ENCODE measurements around the gene RPS15. TPM values are rescaled to one million over a fixed set of nuclear protein-coding genes. Genes with fewer than 3 reads are reported as not detected.

Gene RPS15
- total RNA-seq, 1 experiment from 2014 or later = 1,696 TPM

DNA sequence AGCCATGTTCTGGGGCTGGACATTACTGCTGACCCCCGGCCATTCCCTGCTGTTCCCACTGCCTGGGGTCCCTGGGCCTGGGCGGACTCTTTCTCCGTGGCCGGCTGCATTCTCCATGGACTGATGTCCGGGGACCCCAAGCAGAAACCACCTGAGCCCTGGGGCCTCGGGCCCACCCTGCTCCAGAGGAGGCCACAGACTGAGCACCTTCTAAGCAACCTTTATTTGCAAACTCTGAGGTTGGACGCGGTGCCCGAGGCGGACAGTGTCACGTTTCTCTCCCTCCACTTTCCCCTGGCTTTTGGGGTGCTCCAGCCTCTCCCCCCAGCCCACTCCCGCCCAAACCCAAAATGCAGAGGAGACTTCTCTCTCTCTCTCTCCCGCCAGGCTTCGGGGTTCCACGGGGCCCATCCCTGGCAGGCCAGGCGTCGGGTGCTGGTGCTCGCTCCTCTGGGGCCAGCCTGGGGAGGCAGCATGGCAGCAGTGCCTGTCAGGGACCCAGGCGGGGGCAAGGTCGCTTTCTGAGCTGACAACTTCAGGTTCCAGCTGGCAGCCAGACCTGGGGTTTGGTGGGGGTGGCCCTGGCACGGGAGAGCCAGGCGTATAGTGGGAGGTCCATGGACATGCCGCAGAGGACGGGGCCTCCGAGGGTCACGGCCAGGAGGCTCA is 43.2 kb downstream of the RPS15 start:
- Histone ChIP-seq H3K4me3 (ENCODE audit: low read depth, low read length, poor library complexity, severe bottlenecking) (no peak overlapping the region), H3K27me3 (replicated peaks; ENCODE audit: insufficient read depth, low read depth, low read length, poor library complexity) (no peaks in the 10 kb centered on the region), H3K9me3 (ENCODE audit: low read depth, low read length, poor library complexity, severe bottlenecking) (no peaks in the 10 kb centered on the region), H3K27ac (ENCODE audit: low read depth, low read length, poor library complexity, severe bottlenecking) (no peak overlapping the region), H3K4me1 (ENCODE audit: insufficient read depth, low read length, poor library complexity, severe bottlenecking) (peaks cover 4% of the 10 kb centered on the region), H3K36me3 (ENCODE audit: insufficient read depth, low read length, poor library complexity, severe bottlenecking) (peaks cover 4% of the 10 kb centered on the region)
- ChIA-PET CTCF (no interaction called here), POLR2A (ENCODE audit: low non-redundant PET) (no interaction called here)
- no TSS peak for BruUV-seq (replicated peaks)
- intact Hi-C loops (cut with micrococcal nuclease; ENCODE audit: unreplicated experiment) = no loop called here
- TF ChIP-seq CTCF (conservative IDR thresholded peaks at IDR 0.05; ENCODE audit: low read depth, low read length) (no peak), EZH2 (IDR thresholded peaks at IDR 0.05; ENCODE audit: borderline replicate concordance, low read depth, low read length, poor library complexity, severe bottlenecking) (no peak)
- no peak for DNase-seq (ENCODE audit: low spot score)

DNA sequence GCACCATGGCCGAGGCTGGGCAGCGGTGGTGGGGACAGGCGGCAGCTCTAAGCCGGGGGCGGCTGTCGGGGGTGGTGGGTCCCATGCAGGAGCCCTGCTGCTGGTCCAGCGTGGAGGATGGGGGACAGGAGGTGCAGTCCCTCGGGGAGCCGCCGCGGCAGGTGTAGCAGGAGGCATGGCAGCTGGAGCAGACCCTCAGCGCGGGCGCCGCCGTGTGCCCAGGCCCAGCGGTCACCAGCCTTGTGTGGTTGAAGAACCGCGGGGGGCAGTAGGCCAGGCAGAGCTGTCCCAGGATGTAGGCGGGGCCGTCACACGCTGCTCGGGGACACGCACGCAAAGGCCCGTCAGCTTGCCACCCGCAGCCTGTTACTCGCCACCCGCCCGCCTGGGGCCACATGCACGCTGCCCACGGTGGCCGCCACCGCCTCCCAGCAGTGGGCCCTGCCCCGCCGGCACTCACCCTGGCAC is 43.7 kb downstream of the RPS15 start:
- TF ChIP-seq CTCF (conservative IDR thresholded peaks at IDR 0.05; ENCODE audit: low read depth, low read length) (no peak), EZH2 (IDR thresholded peaks at IDR 0.05; ENCODE audit: borderline replicate concordance, low read depth, low read length, poor library complexity, severe bottlenecking) (no peak)
- Histone ChIP-seq H3K27ac (ENCODE audit: low read depth, low read length, poor library complexity, severe bottlenecking) (no peak overlapping the region), H3K27me3 (replicated peaks; ENCODE audit: insufficient read depth, low read depth, low read length, poor library complexity) (no peaks in the 10 kb centered on the region), H3K9me3 (ENCODE audit: low read depth, low read length, poor library complexity, severe bottlenecking) (no peaks in the 10 kb centered on the region), H3K36me3 (ENCODE audit: insufficient read depth, low read length, poor library complexity, severe bottlenecking) (peaks cover 4% of the 10 kb centered on the region), H3K4me3 (ENCODE audit: low read depth, low read length, poor library complexity, severe bottlenecking) (no peak overlapping the region), H3K4me1 (ENCODE audit: insufficient read depth, low read length, poor library complexity, severe bottlenecking) (peaks cover 4% of the 10 kb centered on the region)
- no peak for DNase-seq (ENCODE audit: low spot score)
- POLR2A ChIA-PET (ENCODE audit: low non-redundant PET) = no interaction called here
- CTCF ChIA-PET = no interaction called here
- no TSS peak for BruUV-seq (replicated peaks)
- intact Hi-C loops (cut with micrococcal nuclease; ENCODE audit: unreplicated experiment) = no loop called here

- no TSS peak for BruUV-seq (replicated peaks)
- peaks cover under 1% of the 10 kb centered on the region for H3K36me3 ChIP-seq (ENCODE audit: insufficient read depth, low read length, poor library complexity, severe bottlenecking)
- no peaks in the 10 kb centered on the region for H3K9me3 ChIP-seq (ENCODE audit: low read depth, low read length, poor library complexity, severe bottlenecking)
- CTCF ChIA-PET = no interaction called here
- TF ChIP-seq EZH2 (IDR thresholded peaks at IDR 0.05; ENCODE audit: borderline replicate concordance, low read depth, low read length, poor library complexity, severe bottlenecking) = no peak
- no peak for TF ChIP-seq CTCF (conservative IDR thresholded peaks at IDR 0.05; ENCODE audit: low read depth, low read length)
- no peak overlapping the region for H3K27ac ChIP-seq (ENCODE audit: low read depth, low read length, poor library complexity, severe bottlenecking)
- intact Hi-C loops (cut with micrococcal nuclease; ENCODE audit: unreplicated experiment) = no loop called here
- POLR2A ChIA-PET (ENCODE audit: low non-redundant PET) = no interaction called here
- no peaks in the 10 kb centered on the region for H3K27me3 ChIP-seq (replicated peaks; ENCODE audit: insufficient read depth, low read depth, low read length, poor library complexity)
- no peaks in the 10 kb centered on the region for H3K4me1 ChIP-seq (ENCODE audit: insufficient read depth, low read length, poor library complexity, severe bottlenecking)
- DNase-seq (ENCODE audit: low spot score) = no peak
- no peak overlapping the region for H3K4me3 ChIP-seq (ENCODE audit: low read depth, low read length, poor library complexity, severe bottlenecking)
Observed at GRCh38 chr19:1482361-1483130, 44.4 kb downstream of the RPS15 start.
